CD4-positive, alpha-beta T cell treated with Interleukin-1 beta for 1 hour (primary cell): Measurements from ENCODE around the gene TGM2.

Experiments
- DNase-seq, 2 donors: peaks; one replicate each; pipeline ENCODE4 v3.0.0-alpha.2; 2020 to 2022

TGM2 gene

GRCh38 chr20:38199501-38200390 is 34.7 kb upstream of the TGM2 start:
- no peak for DNase-seq

- no peak for DNase-seq
These were observed 33.3 kb upstream of the TGM2 start for GRCh38 chr20:38198238-38198861.

- no peak for DNase-seq
These were observed 32.5 kb upstream of the TGM2 start for GRCh38 chr20:38197619-38198018.

- no peak for DNase-seq
These were observed 32.1 kb upstream of the TGM2 start for GRCh38 chr20:38197217-38197616.

- peak; percentile 2 to 66 for DNase-seq
These were observed 31.5 kb upstream of the TGM2 start for GRCh38 chr20:38196592-38196991.

- DNase-seq = no peak
These were observed 31.0 kb upstream of the TGM2 start for GRCh38 chr20:38196076-38196475.

- DNase-seq = no peak
These were observed 30.5 kb upstream of the TGM2 start for GRCh38 chr20:38195521-38195920.

- no peak for DNase-seq
These were observed 30.0 kb upstream of the TGM2 start for GRCh38 chr20:38194971-38195504.

- DNase-seq = no peak
These were observed 28.6 kb upstream of the TGM2 start for GRCh38 chr20:38193586-38194105.

- no peak for DNase-seq
These were observed 27.3 kb upstream of the TGM2 start for GRCh38 chr20:38192323-38192885.

GRCh38 chr20:38191654-38192053 is 26.6 kb upstream of the TGM2 start:
- no peak for DNase-seq

- no peak for DNase-seq
These were observed 25.9 kb upstream of the TGM2 start for GRCh38 chr20:38190936-38191371.

GRCh38 chr20:38190166-38190565 is 25.1 kb upstream of the TGM2 start:
- no peak for DNase-seq

- DNase-seq = no peak
These were observed 22.4 kb upstream of the TGM2 start for GRCh38 chr20:38187517-38187916.

- DNase-seq = no peak
These were observed 21.7 kb upstream of the TGM2 start for GRCh38 chr20:38186788-38187221.

- no peak for DNase-seq
These were observed 19.0 kb upstream of the TGM2 start for GRCh38 chr20:38184101-38184500.

- no peak for DNase-seq
These were observed 16.9 kb upstream of the TGM2 start for GRCh38 chr20:38181971-38182370.

- no peak for DNase-seq
These were observed 16.2 kb upstream of the TGM2 start for GRCh38 chr20:38181207-38181801.

GRCh38 chr20:38180781-38181180 is 15.7 kb upstream of the TGM2 start:
- no peak for DNase-seq

- DNase-seq = no peak
These were observed 14.8 kb upstream of the TGM2 start for GRCh38 chr20:38179846-38180245.

- no peak for DNase-seq
These were observed 13.5 kb upstream of the TGM2 start for GRCh38 chr20:38178581-38178980.

- DNase-seq = peak in 1 of 2 donors; percentile 12
These were observed 13.0 kb upstream of the TGM2 start for GRCh38 chr20:38178065-38178491.

- DNase-seq = no peak
These were observed 12.1 kb upstream of the TGM2 start for GRCh38 chr20:38177201-38177600.
